Left lung (tissue), 10 donors: ENCODE measurements around the gene WNT9A. TPM values are rescaled to one million over a fixed set of nuclear protein-coding genes. Genes with fewer than 3 reads are reported as not detected.

Experiments used
- ATAC-seq: fragments of 200-7000 bp; cut with Tn5 transposase; one replicate; pipeline ENCODE4 v1.9.1; 2020; ENCODE audit warnings: moderate library complexity
- DNase-seq, 4 donors: peaks; one replicate each; pipeline ENCODE4 v3.0.0-alpha.2; 2013 to 2020
- H3K27ac ChIP-seq, 2 donors: fragments of 200-600 bp; sonication (generic) in 1 of 2; one replicate each; pipeline versions ENCODE4 v1.5.0 to v1.8.0; 2020 to 2021
- H3K27me3 ChIP-seq, 2 donors: fragments of 200-600 bp; sonication (generic) in 1 of 2; one replicate each; pipeline versions ENCODE4 v1.5.0 to v1.8.0; 2020 to 2021
- H3K36me3 ChIP-seq, 2 donors: fragments of 200-600 bp; sonication (generic) in 1 of 2; one replicate each; pipeline versions ENCODE4 v1.5.0 to v1.8.0; 2020 to 2021
- H3K4me1 ChIP-seq, 2 donors: fragments of 200-600 bp; one replicate each; pipeline ENCODE4 v1.8.0; 2021
- H3K4me3 ChIP-seq, 2 donors: fragments of 200-600 bp; sonication (generic) in 1 of 2; one replicate each; pipeline versions ENCODE4 v1.5.0 to v1.8.0; 2020 to 2021; ENCODE audit warnings: mild to moderate bottlenecking in 1 of 2
- H3K9me3 ChIP-seq, 2 donors: fragments of 200-600 bp; sonication (generic) in 1 of 2; one replicate each; pipeline versions ENCODE4 v1.5.0 to v1.8.0; 2020 to 2021
- intact Hi-C, 2 donors: fragments of 100-400 bp; cut with DNase I; formaldehyde crosslinking; loops; one replicate each; pipeline versions ENCODE4 v1.11.2 to v1.14.2; 2022
- polyA plus RNA-seq, 6 donors: library from polyadenylated mRNA; unstranded; fragments of 120-200 nt; gene quantifications; one replicate each; pipeline ENCODE4 v1.2.1, GENCODE V29; 2013; ENCODE audit not compliant: insufficient read length in 6 of 6
- total RNA-seq, 2 donors: library from RNA; stranded (reverse); fragmentation: NEBNext Ultra II Directional; extraction: Animal tissue kit (Norgen Biotek cat#: 25700); gene quantifications; one replicate each; pipeline ENCODE4 v1.2.1, GENCODE V29; 2021
- TF ChIP-seq, protein P1 (sequence below), 2 donors: fragments of 200-600 bp; sonication (generic) in 1 of 2; IDR thresholded peaks; one replicate each; pipeline versions ENCODE4 v1.5.0 to v1.8.0; 2021; ENCODE audit warnings: antibody characterized with exemption in 2 of 2
- donor health status: DM: no; HTN: yes; CAD: no.
- donor health status: DM: no; HTN: no; CAD: no.

WNT9A gene
- total and polyA plus RNA-seq, 8 donors = 2.1 to 8.5 (median 2.9) TPM

- Histone ChIP-seq H3K27me3 (no peaks in the 10 kb centered on the region), H3K27ac (no peak overlapping the region), H3K4me1 (no peaks in the 10 kb centered on the region), H3K9me3 (no peaks in the 10 kb centered on the region), H3K36me3 (no peaks in the 10 kb centered on the region), H3K4me3 (no peak overlapping the region)
- intact Hi-C loops = no loop called here
- DNase-seq = peak in 2 of 4 donors; percentile 19 to 41
- TF ChIP-seq, protein P1, sequence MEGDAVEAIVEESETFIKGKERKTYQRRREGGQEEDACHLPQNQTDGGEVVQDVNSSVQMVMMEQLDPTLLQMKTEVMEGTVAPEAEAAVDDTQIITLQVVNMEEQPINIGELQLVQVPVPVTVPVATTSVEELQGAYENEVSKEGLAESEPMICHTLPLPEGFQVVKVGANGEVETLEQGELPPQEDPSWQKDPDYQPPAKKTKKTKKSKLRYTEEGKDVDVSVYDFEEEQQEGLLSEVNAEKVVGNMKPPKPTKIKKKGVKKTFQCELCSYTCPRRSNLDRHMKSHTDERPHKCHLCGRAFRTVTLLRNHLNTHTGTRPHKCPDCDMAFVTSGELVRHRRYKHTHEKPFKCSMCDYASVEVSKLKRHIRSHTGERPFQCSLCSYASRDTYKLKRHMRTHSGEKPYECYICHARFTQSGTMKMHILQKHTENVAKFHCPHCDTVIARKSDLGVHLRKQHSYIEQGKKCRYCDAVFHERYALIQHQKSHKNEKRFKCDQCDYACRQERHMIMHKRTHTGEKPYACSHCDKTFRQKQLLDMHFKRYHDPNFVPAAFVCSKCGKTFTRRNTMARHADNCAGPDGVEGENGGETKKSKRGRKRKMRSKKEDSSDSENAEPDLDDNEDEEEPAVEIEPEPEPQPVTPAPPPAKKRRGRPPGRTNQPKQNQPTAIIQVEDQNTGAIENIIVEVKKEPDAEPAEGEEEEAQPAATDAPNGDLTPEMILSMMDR (IDR thresholded peaks at IDR 0.05) = no peak
- ATAC-seq = no peak
Observed at GRCh38 chr1:227900571-227901051, 47.1 kb downstream of the WNT9A start.

DNA sequence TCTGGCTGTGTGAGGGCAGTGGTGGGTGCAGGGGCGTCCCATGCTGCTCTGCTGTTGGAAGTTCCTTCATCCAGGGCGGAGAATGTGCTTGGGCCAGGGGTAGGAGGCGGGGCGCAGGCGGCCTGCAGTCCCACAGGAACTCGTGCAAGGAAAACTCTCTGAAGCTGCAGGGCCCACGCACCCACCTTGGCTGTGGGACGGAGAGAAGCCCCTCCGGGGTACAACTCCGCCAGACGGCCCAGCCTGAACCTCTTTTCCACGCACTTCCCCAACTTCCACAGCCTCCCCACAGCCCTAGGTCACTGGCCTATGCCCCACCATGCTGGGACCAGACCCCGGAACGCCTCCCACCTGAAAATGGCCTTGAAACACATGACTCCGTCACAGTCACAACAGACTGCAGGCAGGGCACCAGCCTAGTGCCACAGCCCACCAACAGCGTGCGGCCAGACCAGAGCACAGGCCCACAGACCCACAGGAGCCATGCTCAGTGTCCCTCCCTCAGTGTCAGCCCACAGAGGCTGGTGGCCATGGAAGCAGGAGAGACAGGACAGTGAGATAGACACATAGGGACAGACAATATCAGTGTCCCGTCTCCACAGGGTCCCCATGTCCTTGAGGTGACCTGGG lies 47.8 kb downstream of the WNT9A start:
- no peak overlapping the region for H3K27ac ChIP-seq
- no peaks in the 10 kb centered on the region for H3K4me1 ChIP-seq
- no peaks in the 10 kb centered on the region for H3K27me3 ChIP-seq
- TF ChIP-seq, protein P1 (IDR thresholded peaks at IDR 0.05) = no peak
- no peaks in the 10 kb centered on the region for H3K9me3 ChIP-seq
- H3K36me3 ChIP-seq = no peaks in the 10 kb centered on the region
- no peak overlapping the region for H3K4me3 ChIP-seq
- no peak for ATAC-seq
- DNase-seq = peak in 2 of 4 donors; percentile 16 to 57
- intact Hi-C loops = no loop called here

- H3K27me3 ChIP-seq = no peaks in the 10 kb centered on the region
- no peaks in the 10 kb centered on the region for H3K4me1 ChIP-seq
- H3K36me3 ChIP-seq = no peaks in the 10 kb centered on the region
- H3K27ac ChIP-seq = no peak overlapping the region
- no peaks in the 10 kb centered on the region for H3K9me3 ChIP-seq
- intact Hi-C loops = no loop called here
- ATAC-seq (no peak), DNase-seq (peak in 2 of 4 donors; percentile 22 to 53)
- TF ChIP-seq, protein P1 (IDR thresholded peaks at IDR 0.05) = no peak
- H3K4me3 ChIP-seq = no peak overlapping the region
Observed at GRCh38 chr1:227899141-227899819, 48.5 kb downstream of the WNT9A start.

DNA sequence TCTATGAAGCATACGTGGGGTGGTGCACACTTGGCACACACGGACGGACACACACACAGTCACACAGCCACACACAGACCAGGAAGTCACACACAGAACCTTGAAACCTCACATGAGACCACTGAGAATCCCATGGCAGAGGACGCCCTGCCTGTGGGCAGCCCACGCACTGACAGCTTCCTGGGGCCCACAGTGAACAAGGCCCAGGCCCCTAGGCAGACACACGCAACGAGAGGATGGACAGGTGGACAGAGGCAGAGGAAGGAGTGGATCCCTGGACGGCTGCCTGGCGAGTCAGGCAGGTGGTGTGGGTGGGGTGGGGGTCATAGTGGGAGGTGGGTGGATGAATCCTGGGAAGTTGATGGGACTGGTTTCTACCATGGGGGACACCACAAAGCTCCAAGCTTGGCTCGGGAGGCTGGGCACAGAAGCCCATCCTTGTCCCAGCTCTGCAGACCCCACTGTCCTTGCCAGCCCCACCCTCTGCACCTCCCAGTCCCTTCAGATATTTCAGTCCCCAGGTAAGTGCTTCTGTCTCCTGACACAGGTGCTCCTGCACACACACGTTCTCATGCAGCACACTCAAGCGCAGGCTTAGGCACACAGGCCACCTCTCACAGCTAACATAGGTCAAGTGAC lies 49.1 kb downstream of the WNT9A start:
- H3K9me3 ChIP-seq = no peaks in the 10 kb centered on the region
- peak in 2 of 4 donors; percentile 11 to 61 for DNase-seq
- H3K27me3 ChIP-seq = no peaks in the 10 kb centered on the region
- TF ChIP-seq, protein P1 (IDR thresholded peaks at IDR 0.05) = no peak
- no peak overlapping the region for H3K27ac ChIP-seq
- no peak overlapping the region for H3K4me3 ChIP-seq
- H3K36me3 ChIP-seq = no peaks in the 10 kb centered on the region
- no peaks in the 10 kb centered on the region for H3K4me1 ChIP-seq
- ATAC-seq = no peak
- intact Hi-C loops = no loop called here
